Large intestine (tissue), 12 donors: ENCODE results near the gene PRUNE2. TPM values are rescaled to one million over a fixed set of nuclear protein-coding genes. Genes with fewer than 3 reads are reported as not detected.
A peak's percentile ranks its signal among the peaks of the same experiment; 100 is the strongest.
"Not testable (repeated sequence)": the region's sequence is repeated elsewhere in the genome, so short reads cannot be mapped to it uniquely, and the experiment has no call there.

Experiments used
- DNase-seq, 2 donors: peaks; one replicate each; pipeline versions ENCODE4 v3.0.0 to v3.0.0-alpha.2; 2013
- H3K27ac ChIP-seq: one replicate; pipeline ENCODE4 v1.5.1; 2013; ENCODE audit warnings: low read length
- H3K27me3 ChIP-seq: 2 replicates; pipeline ENCODE4 v1.6.1; 2013; ENCODE audit warnings: low read length; ENCODE audit not compliant: control insufficient read depth, insufficient read depth
- H3K36me3 ChIP-seq: 2 replicates; pipeline ENCODE4 v1.6.1; 2013; ENCODE audit warnings: low read length; ENCODE audit not compliant: control insufficient read depth, insufficient read depth
- H3K4me1 ChIP-seq: one replicate; pipeline ENCODE4 v1.6.1; 2013; ENCODE audit warnings: low read length; ENCODE audit not compliant: control insufficient read depth, insufficient read depth
- H3K4me3 ChIP-seq: one replicate; pipeline ENCODE4 v1.5.1; 2013; ENCODE audit warnings: low read length
- H3K9me3 ChIP-seq: one replicate; pipeline ENCODE4 v1.6.1; 2013; ENCODE audit warnings: mild to moderate bottlenecking, low read depth, low read length, moderate library complexity; ENCODE audit not compliant: control insufficient read depth
- WGBS: methylation state at CpG from one replicate; pipeline ENCODE4 v1.1.5; 2013; ENCODE audit warnings: low lambda C conversion rate; ENCODE audit not compliant: insufficient coverage; 5-methylcytosine and 5-hydroxymethylcytosine counted together
- long read RNA-seq, 11 donors: transcript quantifications; one replicate each; lab custom pipeline, GENCODE V29; 2026
- polyA plus RNA-seq: library from polyadenylated mRNA; unstranded; fragments of 120-200 nt; gene quantifications from one replicate; pipeline ENCODE4 v1.2.1, GENCODE V29; 2013

PRUNE2 gene, protein sequence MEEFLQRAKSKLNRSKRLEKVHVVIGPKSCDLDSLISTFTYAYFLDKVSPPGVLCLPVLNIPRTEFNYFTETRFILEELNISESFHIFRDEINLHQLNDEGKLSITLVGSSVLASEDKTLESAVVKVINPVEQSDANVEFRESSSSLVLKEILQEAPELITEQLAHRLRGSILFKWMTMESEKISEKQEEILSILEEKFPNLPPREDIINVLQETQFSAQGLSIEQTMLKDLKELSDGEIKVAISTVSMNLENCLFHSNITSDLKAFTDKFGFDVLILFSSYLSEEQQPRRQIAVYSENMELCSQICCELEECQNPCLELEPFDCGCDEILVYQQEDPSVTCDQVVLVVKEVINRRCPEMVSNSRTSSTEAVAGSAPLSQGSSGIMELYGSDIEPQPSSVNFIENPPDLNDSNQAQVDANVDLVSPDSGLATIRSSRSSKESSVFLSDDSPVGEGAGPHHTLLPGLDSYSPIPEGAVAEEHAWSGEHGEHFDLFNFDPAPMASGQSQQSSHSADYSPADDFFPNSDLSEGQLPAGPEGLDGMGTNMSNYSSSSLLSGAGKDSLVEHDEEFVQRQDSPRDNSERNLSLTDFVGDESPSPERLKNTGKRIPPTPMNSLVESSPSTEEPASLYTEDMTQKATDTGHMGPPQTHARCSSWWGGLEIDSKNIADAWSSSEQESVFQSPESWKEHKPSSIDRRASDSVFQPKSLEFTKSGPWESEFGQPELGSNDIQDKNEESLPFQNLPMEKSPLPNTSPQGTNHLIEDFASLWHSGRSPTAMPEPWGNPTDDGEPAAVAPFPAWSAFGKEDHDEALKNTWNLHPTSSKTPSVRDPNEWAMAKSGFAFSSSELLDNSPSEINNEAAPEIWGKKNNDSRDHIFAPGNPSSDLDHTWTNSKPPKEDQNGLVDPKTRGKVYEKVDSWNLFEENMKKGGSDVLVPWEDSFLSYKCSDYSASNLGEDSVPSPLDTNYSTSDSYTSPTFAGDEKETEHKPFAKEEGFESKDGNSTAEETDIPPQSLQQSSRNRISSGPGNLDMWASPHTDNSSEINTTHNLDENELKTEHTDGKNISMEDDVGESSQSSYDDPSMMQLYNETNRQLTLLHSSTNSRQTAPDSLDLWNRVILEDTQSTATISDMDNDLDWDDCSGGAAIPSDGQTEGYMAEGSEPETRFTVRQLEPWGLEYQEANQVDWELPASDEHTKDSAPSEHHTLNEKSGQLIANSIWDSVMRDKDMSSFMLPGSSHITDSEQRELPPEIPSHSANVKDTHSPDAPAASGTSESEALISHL (N-terminal part only)
- 68.1 TPM for polyA plus RNA-seq
- long read RNA-seq, donor 1, partial matches to known transcripts: 7 of 7 reads
- long read RNA-seq, donor 1, other reads (novel, unspliced or antisense): 0 of 7 reads
- long read RNA-seq, donor 2, partial matches to known transcripts: 51 of 64 reads
- long read RNA-seq, donor 2, other reads (novel, unspliced or antisense): 12 of 64 reads
- long read RNA-seq, donor 3: 0 reads
- long read RNA-seq, donor 4: 0 reads
- long read RNA-seq, donor 5, partial matches to known transcripts: 0 of 1 reads
- long read RNA-seq, donor 5, other reads (novel, unspliced or antisense): 0 of 1 reads
- long read RNA-seq, donor 6, partial matches to known transcripts: 13 of 20 reads
- long read RNA-seq, donor 6, other reads (novel, unspliced or antisense): 6 of 20 reads
- long read RNA-seq, donor 7, partial matches to known transcripts: 0 of 1 reads
- long read RNA-seq, donor 7, other reads (novel, unspliced or antisense): 0 of 1 reads
- long read RNA-seq, donor 8, partial matches to known transcripts: 43 of 50 reads
- long read RNA-seq, donor 8, other reads (novel, unspliced or antisense): 5 of 50 reads
- long read RNA-seq, donor 9: 0 reads
- long read RNA-seq, donor 10, partial matches to known transcripts: 5 of 5 reads
- long read RNA-seq, donor 10, other reads (novel, unspliced or antisense): 0 of 5 reads
- long read RNA-seq, donor 11: 0 reads

DNA sequence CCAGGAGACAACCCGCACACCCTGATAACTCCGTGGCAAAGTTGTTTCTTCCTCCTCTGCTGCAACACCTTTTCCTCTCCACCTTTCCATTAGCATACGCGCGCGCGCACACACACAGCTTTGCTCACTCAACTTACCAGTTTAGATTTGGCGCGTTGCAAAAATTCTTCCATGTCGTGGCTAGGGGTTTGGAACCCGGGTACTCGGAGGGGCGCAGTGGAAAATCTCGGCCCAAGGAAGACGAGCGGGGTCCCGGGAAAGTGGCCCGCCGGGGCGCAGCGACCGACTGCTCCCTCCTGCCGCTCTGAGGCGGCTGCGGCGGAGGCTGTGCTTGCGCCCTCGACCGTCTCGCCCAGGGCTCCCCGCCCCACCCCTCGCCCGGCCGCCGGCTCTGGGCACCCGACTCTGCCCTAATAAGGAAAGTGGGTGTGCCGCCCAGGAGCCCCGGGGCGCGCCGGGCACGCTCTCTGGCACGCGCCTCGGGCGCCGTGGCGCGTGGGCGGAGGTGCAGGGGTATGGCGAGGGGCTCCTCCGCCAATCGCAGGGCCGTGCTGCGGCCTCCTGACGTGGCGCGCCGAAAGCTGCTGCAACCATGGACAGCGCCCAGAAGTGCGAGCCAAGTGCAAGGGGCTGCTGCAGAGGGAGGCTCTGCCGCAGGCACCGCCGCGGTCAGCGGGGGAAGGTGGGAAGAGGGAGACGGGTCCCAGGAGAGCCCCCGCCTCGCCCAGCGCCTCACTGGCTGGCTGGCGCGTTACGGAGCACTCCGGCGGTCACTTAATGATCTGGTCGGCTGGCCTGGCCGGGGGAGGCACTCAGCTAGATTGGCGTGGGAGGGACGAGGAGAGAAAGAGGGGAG is at the start of gene PRUNE2:
Gene PRUNE2, minus strand, starts transcription at position 324 of the 856 bp plus-strand sequence. Its CDS starts 151 bp downstream, at position 173.
- Histone ChIP-seq H3K9me3 (peaks cover 2% of the 10 kb centered on the region), H3K27me3 (peaks cover 78% of the 10 kb centered on the region), H3K4me3 (peak within 1 kb of the TSS; percentile 37), H3K27ac (no peak within 1 kb of the TSS), H3K36me3 (no peaks in the 10 kb centered on the region), H3K4me1 (peaks cover 18% of the 10 kb centered on the region)
- no CpG with 5 or more reads among the region's 79 CpGs for WGBS
- peak; percentile 79 to 85 for DNase-seq

GRCh38 chr9:76955406-76955805 is 49.5 kb upstream of the PRUNE2 start:
- not testable (repeated sequence) for H3K4me3 ChIP-seq, H3K9me3 ChIP-seq, H3K27ac ChIP-seq, H3K36me3 ChIP-seq, DNase-seq, H3K4me1 ChIP-seq, H3K27me3 ChIP-seq
- no CpG with 5 or more reads among the region's 23 CpGs for WGBS

GRCh38 chr9:76949865-76950264 is 44.0 kb upstream of the PRUNE2 start:
- H3K9me3 ChIP-seq: peaks cover 4% of the 10 kb centered on the region
- DNase-seq: no peak

GRCh38 chr9:76944011-76944410 is 38.1 kb upstream of the PRUNE2 start:
- Histone ChIP-seq H3K36me3 (no peaks in the 10 kb centered on the region), H3K4me3 (no peak overlapping the region), H3K4me1 (no peaks in the 10 kb centered on the region), H3K27ac (no peak overlapping the region), H3K27me3 (peaks cover 12% of the 10 kb centered on the region), H3K9me3 (no peaks in the 10 kb centered on the region)
- 100% methylated on average over 2 of the region's 2 CpGs for WGBS
- DNase-seq: no peak

More at GRCh38 chr9:76949865-76950264, 44.0 kb upstream of the PRUNE2 start:
- Histone ChIP-seq H3K4me1 (no peaks in the 10 kb centered on the region), H3K27ac (no peak overlapping the region), H3K36me3 (no peaks in the 10 kb centered on the region), H3K27me3 (peaks cover 14% of the 10 kb centered on the region), H3K4me3 (no peak overlapping the region)
- 100% methylated on average over 2 of the region's 4 CpGs for WGBS

GRCh38 chr9:76943054-76943453 is 37.1 kb upstream of the PRUNE2 start:
- Histone ChIP-seq H3K27me3 (peaks cover 11% of the 10 kb centered on the region), H3K4me1 (no peaks in the 10 kb centered on the region), H3K36me3 (no peaks in the 10 kb centered on the region), H3K27ac (no peak overlapping the region), H3K9me3 (no peaks in the 10 kb centered on the region), H3K4me3 (no peak overlapping the region)
- 50% methylated on average over 1 of the region's 5 CpGs for whole genome bisulfite sequencing
- peak; percentile 2 to 5 for DNase-seq

- Histone ChIP-seq H3K4me1 (no peaks in the 10 kb centered on the region), H3K27ac (no peak overlapping the region), H3K9me3 (no peaks in the 10 kb centered on the region), H3K4me3 (no peak overlapping the region), H3K36me3 (no peaks in the 10 kb centered on the region), H3K27me3 (peaks cover 3% of the 10 kb centered on the region)
- WGBS: 100% methylated on average over 1 of the region's 2 CpGs
- DNase-seq: no peak
Measured at GRCh38 chr9:76932757-76933156, 26.8 kb upstream of the PRUNE2 start.

DNA sequence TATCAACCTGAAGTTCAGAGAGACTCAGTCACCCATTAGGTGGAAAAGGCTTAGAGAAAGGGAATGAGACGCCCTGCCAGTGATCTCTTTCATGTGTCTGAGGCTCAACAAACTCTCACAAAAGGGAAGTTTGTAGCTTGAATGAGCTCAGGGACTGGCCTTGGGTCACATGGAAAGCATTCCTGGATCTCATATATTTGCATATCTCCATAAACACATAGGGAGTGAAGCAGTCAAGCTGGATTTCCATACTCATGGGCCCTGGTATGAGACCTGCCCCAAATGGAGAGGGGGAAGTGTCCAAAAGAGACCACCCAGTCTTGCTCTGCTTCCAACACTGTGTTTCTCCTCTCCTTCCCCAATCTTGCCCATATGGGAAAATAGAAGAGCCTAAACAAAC is 26.4 kb upstream of the PRUNE2 start:
- Histone ChIP-seq H3K9me3 (no peaks in the 10 kb centered on the region), H3K27ac (no peak overlapping the region), H3K4me1 (no peaks in the 10 kb centered on the region), H3K36me3 (no peaks in the 10 kb centered on the region), H3K27me3 (peaks cover 3% of the 10 kb centered on the region), H3K4me3 (no peak overlapping the region)
- no peak for DNase-seq
- no CpG with 5 or more reads among the region's 1 CpG for WGBS

DNA sequence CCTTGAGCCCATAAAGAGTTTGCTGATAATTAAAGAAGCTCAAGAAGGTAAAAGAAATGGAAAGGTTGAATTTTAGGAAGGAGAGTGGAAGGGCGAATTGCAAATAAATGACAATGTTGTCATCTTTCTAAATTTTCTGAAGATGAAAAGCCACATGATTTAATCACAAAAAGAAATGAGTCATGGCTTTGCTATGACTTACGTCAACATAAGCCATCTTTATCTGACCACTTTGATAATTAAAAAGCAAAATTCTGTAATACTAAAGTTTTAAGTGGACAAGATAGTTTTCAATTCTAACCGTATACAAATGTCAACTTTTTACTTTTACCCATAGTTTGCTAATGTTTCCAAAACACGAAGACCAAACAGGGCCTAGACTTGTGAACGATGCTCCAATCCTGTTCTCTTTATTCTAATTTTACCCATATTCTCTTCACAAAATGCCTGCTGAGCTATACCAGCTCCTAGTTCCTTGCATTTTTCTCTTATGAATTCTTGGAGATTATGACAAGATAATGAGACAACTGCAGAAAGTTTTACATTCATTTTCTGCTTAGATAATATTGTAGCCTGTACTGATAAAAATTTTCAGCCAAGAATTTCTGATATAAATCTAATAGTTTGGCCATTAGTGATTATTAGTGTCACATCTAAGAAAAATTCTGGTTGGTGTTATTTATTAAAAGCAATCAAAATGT is 21.8 kb upstream of the PRUNE2 start:
- WGBS: 100% methylated on average over 2 of the region's 5 CpGs
- DNase-seq: no peak
- no peaks in the 10 kb centered on the region for H3K9me3 ChIP-seq
- H3K4me3 ChIP-seq: no peak overlapping the region
- H3K4me1 ChIP-seq: no peaks in the 10 kb centered on the region
- no peaks in the 10 kb centered on the region for H3K36me3 ChIP-seq
- peaks cover 12% of the 10 kb centered on the region for H3K27me3 ChIP-seq
- no peak overlapping the region for H3K27ac ChIP-seq
